ENCODE measurements around the gene GPR137C.

The GPR137C gene

DNA sequence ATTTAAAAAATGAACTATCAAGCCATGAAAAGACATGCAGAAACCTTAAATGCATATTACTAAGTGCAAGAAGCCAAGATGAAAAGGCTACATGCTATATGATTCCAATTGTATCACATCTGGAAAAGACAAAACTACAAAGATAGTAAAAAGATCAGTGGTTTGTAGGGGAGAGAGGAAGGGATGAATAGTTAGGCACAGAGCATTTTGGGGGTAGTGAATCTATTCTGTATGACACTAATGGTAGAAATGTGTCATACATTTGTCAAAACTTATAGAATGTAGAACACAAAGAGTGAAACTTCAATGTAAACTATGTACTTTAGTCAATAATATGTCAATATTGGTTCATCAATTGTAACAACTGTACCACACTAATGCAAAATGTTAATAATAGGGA is 21.2 kb upstream of the GPR137C start:
- H3K27me3 ChIP-seq (ENCODE audit: insufficient read depth, poor library complexity, severe bottlenecking), result no peaks in the 10 kb centered on the region
- no peak overlapping the region for H3K27ac ChIP-seq (replicated peaks)
- TF ChIP-seq, protein P1, sequence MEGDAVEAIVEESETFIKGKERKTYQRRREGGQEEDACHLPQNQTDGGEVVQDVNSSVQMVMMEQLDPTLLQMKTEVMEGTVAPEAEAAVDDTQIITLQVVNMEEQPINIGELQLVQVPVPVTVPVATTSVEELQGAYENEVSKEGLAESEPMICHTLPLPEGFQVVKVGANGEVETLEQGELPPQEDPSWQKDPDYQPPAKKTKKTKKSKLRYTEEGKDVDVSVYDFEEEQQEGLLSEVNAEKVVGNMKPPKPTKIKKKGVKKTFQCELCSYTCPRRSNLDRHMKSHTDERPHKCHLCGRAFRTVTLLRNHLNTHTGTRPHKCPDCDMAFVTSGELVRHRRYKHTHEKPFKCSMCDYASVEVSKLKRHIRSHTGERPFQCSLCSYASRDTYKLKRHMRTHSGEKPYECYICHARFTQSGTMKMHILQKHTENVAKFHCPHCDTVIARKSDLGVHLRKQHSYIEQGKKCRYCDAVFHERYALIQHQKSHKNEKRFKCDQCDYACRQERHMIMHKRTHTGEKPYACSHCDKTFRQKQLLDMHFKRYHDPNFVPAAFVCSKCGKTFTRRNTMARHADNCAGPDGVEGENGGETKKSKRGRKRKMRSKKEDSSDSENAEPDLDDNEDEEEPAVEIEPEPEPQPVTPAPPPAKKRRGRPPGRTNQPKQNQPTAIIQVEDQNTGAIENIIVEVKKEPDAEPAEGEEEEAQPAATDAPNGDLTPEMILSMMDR (IDR thresholded peaks at IDR 0.05; ENCODE audit: insufficient read depth, low read length), result no peak
- no peak for TF ChIP-seq SPI1 (IDR thresholded peaks at IDR 0.05; ENCODE audit: borderline replicate concordance, low read depth)
- no peak for TF ChIP-seq GABPA (IDR thresholded peaks at IDR 0.05; ENCODE audit: low read depth)
- no peak for TF ChIP-seq POLR2AphosphoS5 (IDR thresholded peaks at IDR 0.05; ENCODE audit: low read depth)
- TF ChIP-seq, protein P2, sequence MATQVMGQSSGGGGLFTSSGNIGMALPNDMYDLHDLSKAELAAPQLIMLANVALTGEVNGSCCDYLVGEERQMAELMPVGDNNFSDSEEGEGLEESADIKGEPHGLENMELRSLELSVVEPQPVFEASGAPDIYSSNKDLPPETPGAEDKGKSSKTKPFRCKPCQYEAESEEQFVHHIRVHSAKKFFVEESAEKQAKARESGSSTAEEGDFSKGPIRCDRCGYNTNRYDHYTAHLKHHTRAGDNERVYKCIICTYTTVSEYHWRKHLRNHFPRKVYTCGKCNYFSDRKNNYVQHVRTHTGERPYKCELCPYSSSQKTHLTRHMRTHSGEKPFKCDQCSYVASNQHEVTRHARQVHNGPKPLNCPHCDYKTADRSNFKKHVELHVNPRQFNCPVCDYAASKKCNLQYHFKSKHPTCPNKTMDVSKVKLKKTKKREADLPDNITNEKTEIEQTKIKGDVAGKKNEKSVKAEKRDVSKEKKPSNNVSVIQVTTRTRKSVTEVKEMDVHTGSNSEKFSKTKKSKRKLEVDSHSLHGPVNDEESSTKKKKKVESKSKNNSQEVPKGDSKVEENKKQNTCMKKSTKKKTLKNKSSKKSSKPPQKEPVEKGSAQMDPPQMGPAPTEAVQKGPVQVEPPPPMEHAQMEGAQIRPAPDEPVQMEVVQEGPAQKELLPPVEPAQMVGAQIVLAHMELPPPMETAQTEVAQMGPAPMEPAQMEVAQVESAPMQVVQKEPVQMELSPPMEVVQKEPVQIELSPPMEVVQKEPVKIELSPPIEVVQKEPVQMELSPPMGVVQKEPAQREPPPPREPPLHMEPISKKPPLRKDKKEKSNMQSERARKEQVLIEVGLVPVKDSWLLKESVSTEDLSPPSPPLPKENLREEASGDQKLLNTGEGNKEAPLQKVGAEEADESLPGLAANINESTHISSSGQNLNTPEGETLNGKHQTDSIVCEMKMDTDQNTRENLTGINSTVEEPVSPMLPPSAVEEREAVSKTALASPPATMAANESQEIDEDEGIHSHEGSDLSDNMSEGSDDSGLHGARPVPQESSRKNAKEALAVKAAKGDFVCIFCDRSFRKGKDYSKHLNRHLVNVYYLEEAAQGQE (IDR thresholded peaks at IDR 0.05; ENCODE audit: insufficient replicate concordance, low read depth), result no peak
- no peak for DNase-seq (ENCODE audit: low read depth in 1 of 2, low spot score in 1 of 2)
- no peak overlapping the region for H3K4me3 ChIP-seq (replicated peaks; ENCODE audit: insufficient read depth, low read length)

DNA sequence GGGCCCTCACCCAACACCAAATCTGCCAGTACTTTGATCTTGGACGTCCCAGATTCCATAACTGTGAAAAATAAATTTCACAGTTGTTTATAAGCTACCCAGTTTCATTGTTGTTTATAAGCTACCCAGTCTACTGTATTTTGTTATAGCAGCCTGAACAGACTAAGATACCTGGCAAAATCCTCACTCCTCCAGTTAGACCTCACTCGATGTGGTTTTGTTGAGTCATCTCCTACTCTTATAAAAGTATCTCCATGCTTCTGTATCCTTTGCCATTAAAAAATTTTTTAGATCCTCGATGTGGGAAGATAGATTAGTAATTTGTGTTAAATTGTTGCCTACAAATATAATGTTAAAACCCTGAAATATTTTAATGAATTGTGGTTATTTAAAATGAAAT is 16.4 kb upstream of the GPR137C start:
- TF ChIP-seq GABPA (IDR thresholded peaks at IDR 0.05; ENCODE audit: low read depth), result no peak
- TF ChIP-seq, protein P2 (IDR thresholded peaks at IDR 0.05; ENCODE audit: insufficient replicate concordance, low read depth), result no peak
- TF ChIP-seq POLR2AphosphoS5 (IDR thresholded peaks at IDR 0.05; ENCODE audit: low read depth), result no peak
- no peak for TF ChIP-seq SPI1 (IDR thresholded peaks at IDR 0.05; ENCODE audit: borderline replicate concordance, low read depth)
- TF ChIP-seq, protein P1 (IDR thresholded peaks at IDR 0.05; ENCODE audit: insufficient read depth, low read length), result no peak
- no peak for DNase-seq (ENCODE audit: low read depth in 1 of 2, low spot score in 1 of 2)
- Histone ChIP-seq H3K27me3 (ENCODE audit: insufficient read depth, poor library complexity, severe bottlenecking) (no peaks in the 10 kb centered on the region), H3K27ac (replicated peaks) (no peak overlapping the region), H3K4me3 (replicated peaks; ENCODE audit: insufficient read depth, low read length) (no peak overlapping the region)

DNA sequence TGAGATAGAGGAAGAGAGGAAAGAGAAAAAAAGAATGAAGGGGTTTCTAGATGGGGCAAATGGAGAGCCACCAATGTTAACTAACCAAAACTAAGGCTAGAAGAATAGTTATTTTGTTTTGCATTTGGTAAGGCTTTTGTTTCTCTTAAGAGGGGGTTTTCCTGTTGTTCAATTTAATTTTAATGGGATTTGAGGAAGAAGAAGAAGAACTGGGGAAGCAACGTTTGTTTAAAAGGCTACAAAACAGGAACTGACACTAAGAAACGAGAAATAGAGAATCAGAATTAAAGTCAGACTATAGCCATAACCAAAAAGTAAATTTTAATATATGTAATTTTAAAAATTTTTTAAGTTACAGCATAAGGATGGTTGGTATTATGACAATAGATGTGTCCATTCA is 14.0 kb upstream of the GPR137C start:
- no peak overlapping the region for H3K4me3 ChIP-seq (replicated peaks; ENCODE audit: insufficient read depth, low read length)
- H3K27ac ChIP-seq (replicated peaks), result no peak overlapping the region
- TF ChIP-seq, protein P2 (IDR thresholded peaks at IDR 0.05; ENCODE audit: insufficient replicate concordance, low read depth), result no peak
- peak; percentile 61 for TF ChIP-seq SPI1 (IDR thresholded peaks at IDR 0.05; ENCODE audit: borderline replicate concordance, low read depth)
- no peak for TF ChIP-seq POLR2AphosphoS5 (IDR thresholded peaks at IDR 0.05; ENCODE audit: low read depth)
- TF ChIP-seq GABPA (IDR thresholded peaks at IDR 0.05; ENCODE audit: low read depth), result no peak
- TF ChIP-seq, protein P1 (IDR thresholded peaks at IDR 0.05; ENCODE audit: insufficient read depth, low read length), result no peak
- H3K27me3 ChIP-seq (ENCODE audit: insufficient read depth, poor library complexity, severe bottlenecking), result no peaks in the 10 kb centered on the region
- DNase-seq (ENCODE audit: low read depth in 1 of 2, low spot score in 1 of 2), result no peak
